ENCODE measurements around the gene MPZL2. TPM values are rescaled to one million over a fixed set of nuclear protein-coding genes. Genes with fewer than 3 reads are reported as not detected.

MPZL2 gene
- polyA plus RNA-seq, 3 donors = 8.0 to 18.6 (median 14.2) TPM

GRCh38 chr11:118286545-118286944 is 22.4 kb upstream of the MPZL2 start:
- Histone ChIP-seq H2AFZ (ENCODE audit: insufficient read depth, low read depth, low read length, poor library complexity, severe bottlenecking) (no peak overlapping the region), H3K4me2 (replicated peaks; ENCODE audit: extremely low read depth, low read length, poor library complexity, severe bottlenecking) (no peak overlapping the region), H3K4me1 (ENCODE audit: control insufficient read depth in 1 of 2, insufficient read depth in 2 of 2, low read length in 2 of 2) (peaks cover 8 to 25% of the 10 kb centered on the region in 2 donors), H3K4me3 (replicated peaks in 1 of 3; ENCODE audit: low read depth in 2 of 3, low read length in 3 of 3) (no peak overlapping the region), H3K36me3 (replicated peaks in 1 of 2; ENCODE audit: control insufficient read depth in 1 of 2, insufficient read depth in 2 of 2, low read length in 2 of 2) (no peaks in the 10 kb centered on the region), H3K27me3 (ENCODE audit: control insufficient read depth in 2 of 2, insufficient read depth in 2 of 2, low read length in 2 of 2) (no peaks in the 10 kb centered on the region), H3K79me2 (ENCODE audit: insufficient read depth, low read length) (no peaks in the 10 kb centered on the region), H4K20me1 (ENCODE audit: insufficient read depth, low read length) (no peaks in the 10 kb centered on the region), H3K9ac (ENCODE audit: insufficient read depth, low read length, poor library complexity, severe bottlenecking) (no peak overlapping the region), H3K9me3 (replicated peaks in 1 of 2; ENCODE audit: control insufficient read depth in 1 of 2, insufficient read depth in 1 of 2, low read length in 2 of 2) (no peaks in the 10 kb centered on the region), H3K27ac (ENCODE audit: low read depth in 1 of 2, low read length in 2 of 2) (no peak overlapping the region)
- intact Hi-C loops (cut with micrococcal nuclease) = no loop called here
- H3K4me1 Mint-ChIP-seq = peaks cover 14% of the 10 kb centered on the region
- H3K9me3 Mint-ChIP-seq = peaks cover 0 to 3% (median 3%) of the 10 kb centered on the region in 7 donors
- H3K4me3 Mint-ChIP-seq = no peak overlapping the region
- WGBS (ENCODE audit: insufficient coverage) = no CpG with 5 or more reads among the region's 2 CpGs
- TF ChIP-seq, protein P1, sequence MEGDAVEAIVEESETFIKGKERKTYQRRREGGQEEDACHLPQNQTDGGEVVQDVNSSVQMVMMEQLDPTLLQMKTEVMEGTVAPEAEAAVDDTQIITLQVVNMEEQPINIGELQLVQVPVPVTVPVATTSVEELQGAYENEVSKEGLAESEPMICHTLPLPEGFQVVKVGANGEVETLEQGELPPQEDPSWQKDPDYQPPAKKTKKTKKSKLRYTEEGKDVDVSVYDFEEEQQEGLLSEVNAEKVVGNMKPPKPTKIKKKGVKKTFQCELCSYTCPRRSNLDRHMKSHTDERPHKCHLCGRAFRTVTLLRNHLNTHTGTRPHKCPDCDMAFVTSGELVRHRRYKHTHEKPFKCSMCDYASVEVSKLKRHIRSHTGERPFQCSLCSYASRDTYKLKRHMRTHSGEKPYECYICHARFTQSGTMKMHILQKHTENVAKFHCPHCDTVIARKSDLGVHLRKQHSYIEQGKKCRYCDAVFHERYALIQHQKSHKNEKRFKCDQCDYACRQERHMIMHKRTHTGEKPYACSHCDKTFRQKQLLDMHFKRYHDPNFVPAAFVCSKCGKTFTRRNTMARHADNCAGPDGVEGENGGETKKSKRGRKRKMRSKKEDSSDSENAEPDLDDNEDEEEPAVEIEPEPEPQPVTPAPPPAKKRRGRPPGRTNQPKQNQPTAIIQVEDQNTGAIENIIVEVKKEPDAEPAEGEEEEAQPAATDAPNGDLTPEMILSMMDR (IDR thresholded peaks at IDR 0.05) = no peak
- H3K36me3 Mint-ChIP-seq = peaks cover 0 to 1% of the 10 kb centered on the region in 2 donors
- H3K27me3 Mint-ChIP-seq (ENCODE audit: low read depth in 3 of 3) = peaks cover 0 to 2% (median 0%) of the 10 kb centered on the region in 3 donors
- DNase-seq = no peak
- no peak overlapping the region for H3K27ac Mint-ChIP-seq

- intact Hi-C loops (cut with micrococcal nuclease) = no loop called here
- no peaks in the 10 kb centered on the region for H3K36me3 Mint-ChIP-seq
- no peaks in the 10 kb centered on the region for H3K36me3 ChIP-seq (replicated peaks in 1 of 2; ENCODE audit: control insufficient read depth in 1 of 2, insufficient read depth in 2 of 2, low read length in 2 of 2)
- H3K79me2 ChIP-seq (ENCODE audit: insufficient read depth, low read length) = no peaks in the 10 kb centered on the region
- H3K9ac ChIP-seq (ENCODE audit: insufficient read depth, low read length, poor library complexity, severe bottlenecking) = no peak overlapping the region
- peaks cover 4 to 17% of the 10 kb centered on the region in 2 donors for H3K4me1 ChIP-seq (ENCODE audit: control insufficient read depth in 1 of 2, insufficient read depth in 2 of 2, low read length in 2 of 2)
- H3K27ac Mint-ChIP-seq = no peak overlapping the region
- peaks cover 4% of the 10 kb centered on the region for H3K4me1 Mint-ChIP-seq
- H3K9me3 ChIP-seq (replicated peaks in 1 of 2; ENCODE audit: control insufficient read depth in 1 of 2, insufficient read depth in 1 of 2, low read length in 2 of 2) = no peaks in the 10 kb centered on the region
- TF ChIP-seq, protein P1 (IDR thresholded peaks at IDR 0.05) = no peak
- peaks cover 0 to 2% (median 0%) of the 10 kb centered on the region in 7 donors for H3K9me3 Mint-ChIP-seq
- H3K27me3 ChIP-seq (ENCODE audit: control insufficient read depth in 2 of 2, insufficient read depth in 2 of 2, low read length in 2 of 2) = no peaks in the 10 kb centered on the region
- H3K4me3 ChIP-seq (replicated peaks in 1 of 3; ENCODE audit: low read depth in 2 of 3, low read length in 3 of 3) = no peak overlapping the region
- peaks cover 0 to 2% (median 0%) of the 10 kb centered on the region in 3 donors for H3K27me3 Mint-ChIP-seq (ENCODE audit: low read depth in 3 of 3)
- peak overlapping the region; percentile 23 for H2AFZ ChIP-seq (ENCODE audit: insufficient read depth, low read depth, low read length, poor library complexity, severe bottlenecking)
- no peaks in the 10 kb centered on the region for H4K20me1 ChIP-seq (ENCODE audit: insufficient read depth, low read length)
- no peak overlapping the region for H3K27ac ChIP-seq (ENCODE audit: low read depth in 1 of 2, low read length in 2 of 2)
- no peak overlapping the region for H3K4me3 Mint-ChIP-seq
- H3K4me2 ChIP-seq (replicated peaks; ENCODE audit: extremely low read depth, low read length, poor library complexity, severe bottlenecking) = no peak overlapping the region
- no peak for DNase-seq
- WGBS (ENCODE audit: insufficient coverage) = no CpG with 5 or more reads among the region's 4 CpGs
Observed at GRCh38 chr11:118283756-118284350, 19.8 kb upstream of the MPZL2 start.
